ENCODE measurements around the gene CCDC88A. TPM values are rescaled to one million over a fixed set of nuclear protein-coding genes. Genes with fewer than 3 reads are reported as not detected.

CCDC88A gene
- polyA plus RNA-seq, 1 of the 3 experiments (the other 2 are of a cell fraction): 7.0 TPM

DNA sequence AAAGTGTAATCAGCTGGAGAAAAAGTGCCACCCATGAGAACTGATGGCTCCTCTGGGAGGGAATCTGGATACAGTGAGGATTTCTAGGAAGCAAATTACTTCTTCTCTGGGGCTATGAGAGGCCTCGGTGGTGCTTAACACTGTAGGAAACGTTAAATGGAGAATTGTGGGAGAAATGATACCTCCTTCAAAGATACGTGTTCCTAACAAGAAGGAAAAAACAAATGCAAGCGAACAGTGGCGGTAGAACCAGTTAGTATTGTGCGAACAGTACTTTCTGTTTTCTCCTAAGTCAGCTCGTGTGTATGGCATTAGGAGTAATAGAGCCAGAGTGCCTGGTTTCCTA is 150.0 kb downstream of the CCDC88A start:
- no peaks in the 10 kb centered on the region for H4K20me1 ChIP-seq (ENCODE audit: insufficient read depth)
- H2AFZ ChIP-seq (ENCODE audit: low read depth): peak overlapping the region; percentile 100
- ChIA-PET POLR2A (no interaction called here), CTCF (interaction anchor here (0.7 to 1.8 kb wide), 2 partner anchors 37 to 162 kb away, joined by 3 to 4 read pairs; partner anchors contain the start of genes CLHC1 and RPS27A)
- H3K27me3 ChIP-seq (ENCODE audit: insufficient read depth): no peaks in the 10 kb centered on the region
- peak overlapping the region; percentile 90 for H3K4me2 ChIP-seq
- H3K9me2 ChIP-seq: no peaks in the 10 kb centered on the region
- peak overlapping the region; percentile 87 for H3K9ac ChIP-seq
- H3F3A ChIP-seq (replicated peaks; ENCODE audit: insufficient read depth): peaks cover 7% of the 10 kb centered on the region
- peak; percentile 28 for DNase-seq
- H3K36me3 ChIP-seq (replicated peaks in 1 of 2; ENCODE audit: control insufficient read depth in 1 of 2, insufficient read depth in 2 of 2, low read length in 1 of 2): peaks cover 3 to 20% of the 10 kb centered on the region in 2 experiments
- WGBS (ENCODE audit: low lambda C conversion rate): 72% methylated on average over 7 of the region's 7 CpGs
- H3K9me3 ChIP-seq: no peaks in the 10 kb centered on the region
- H3K4me3 ChIP-seq (ENCODE audit: low read depth in 2 of 2, low read length in 1 of 2): peak overlapping the region; percentile 70 to 90
- peaks cover 19% of the 10 kb centered on the region for H3K79me2 ChIP-seq (ENCODE audit: insufficient read depth)
- peaks cover 0 to 6% of the 10 kb centered on the region in 2 experiments; a peak in 2 of 4 replicates for H3K4me1 ChIP-seq (ENCODE audit: control insufficient read depth in 1 of 2, insufficient read depth in 2 of 2, low read depth in 1 of 2, low read length in 1 of 2)
- peak overlapping the region; percentile 78 to 81 for H3K27ac ChIP-seq (ENCODE audit: low read depth in 2 of 2, low read length in 1 of 2)
- no peak for TF ChIP-seq SMC3 (IDR thresholded peaks at IDR 0.05; ENCODE audit: low read depth, low read length)
- TF ChIP-seq FOSL2 (IDR thresholded peaks at IDR 0.05; ENCODE audit: borderline replicate concordance, low read depth): no peak
- no peak for TF ChIP-seq EZH2phosphoT487 (IDR thresholded peaks at IDR 0.05; ENCODE audit: borderline replicate concordance, low read depth)
- no peak for TF ChIP-seq RFX5 (IDR thresholded peaks at IDR 0.05; ENCODE audit: low read length)
- TF ChIP-seq REST (IDR thresholded peaks at IDR 0.05; ENCODE audit: low read depth, low read length): no peak

GRCh38 chr2:55268907-55269644 is 150.6 kb downstream of the CCDC88A start, which contains the start of gene MTIF2:
TSS of gene MTIF2 (minus strand) at chr2:55269231. CDS start at chr2:55263858, 5,373 bp downstream.
- peaks cover 7% of the 10 kb centered on the region for H3F3A ChIP-seq (replicated peaks; ENCODE audit: insufficient read depth)
- no peaks in the 10 kb centered on the region for H4K20me1 ChIP-seq (ENCODE audit: insufficient read depth)
- H3K9me2 ChIP-seq: no peaks in the 10 kb centered on the region
- H3K4me2 ChIP-seq: peak within 1 kb of the TSS; percentile 90
- no peaks in the 10 kb centered on the region for H3K27me3 ChIP-seq (ENCODE audit: insufficient read depth)
- H3K4me1 ChIP-seq (ENCODE audit: control insufficient read depth in 1 of 2, insufficient read depth in 2 of 2, low read depth in 1 of 2, low read length in 1 of 2): peaks cover 0 to 6% of the 10 kb centered on the region in 2 experiments; a peak in 2 of 4 replicates
- peaks cover 8 to 22% of the 10 kb centered on the region in 2 experiments for H3K36me3 ChIP-seq (replicated peaks in 1 of 2; ENCODE audit: control insufficient read depth in 1 of 2, insufficient read depth in 2 of 2, low read length in 1 of 2)
- H3K9ac ChIP-seq: peak within 1 kb of the TSS; percentile 87
- WGBS (ENCODE audit: low lambda C conversion rate): 1% methylated on average over 19 of the region's 43 CpGs
- peak within 1 kb of the TSS; percentile 78 to 85 for H3K27ac ChIP-seq (ENCODE audit: low read depth in 2 of 2, low read length in 1 of 2)
- peaks cover 19% of the 10 kb centered on the region for H3K79me2 ChIP-seq (ENCODE audit: insufficient read depth)
- ChIA-PET CTCF (interaction anchor here (1.2 to 1.8 kb wide), 3 partner anchors 10 to 253 kb away, joined by 3 to 8 read pairs (median 4); no protein-coding TSS in a partner anchor), POLR2A (no interaction called here)
- peak; percentile 92 for DNase-seq
- peak within 1 kb of the TSS; percentile 100 for H2AFZ ChIP-seq (ENCODE audit: low read depth)
- peak within 1 kb of the TSS; percentile 70 to 90 for H3K4me3 ChIP-seq (ENCODE audit: low read depth in 2 of 2, low read length in 1 of 2)
- no peaks in the 10 kb centered on the region for H3K9me3 ChIP-seq
- TF ChIP-seq, protein P1, sequence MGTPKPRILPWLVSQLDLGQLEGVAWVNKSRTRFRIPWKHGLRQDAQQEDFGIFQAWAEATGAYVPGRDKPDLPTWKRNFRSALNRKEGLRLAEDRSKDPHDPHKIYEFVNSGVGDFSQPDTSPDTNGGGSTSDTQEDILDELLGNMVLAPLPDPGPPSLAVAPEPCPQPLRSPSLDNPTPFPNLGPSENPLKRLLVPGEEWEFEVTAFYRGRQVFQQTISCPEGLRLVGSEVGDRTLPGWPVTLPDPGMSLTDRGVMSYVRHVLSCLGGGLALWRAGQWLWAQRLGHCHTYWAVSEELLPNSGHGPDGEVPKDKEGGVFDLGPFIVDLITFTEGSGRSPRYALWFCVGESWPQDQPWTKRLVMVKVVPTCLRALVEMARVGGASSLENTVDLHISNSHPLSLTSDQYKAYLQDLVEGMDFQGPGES (IDR thresholded peaks at IDR 0.05; ENCODE audit: low read depth, low read length): no peak
- no peak for TF ChIP-seq MEF2A (IDR thresholded peaks at IDR 0.05; ENCODE audit: borderline replicate concordance, low read depth)
- peak; percentile 90 for TF ChIP-seq TAF1 (IDR thresholded peaks at IDR 0.05; ENCODE audit: borderline replicate concordance, low read depth, low read length)
- TF ChIP-seq MXI1 (IDR thresholded peaks at IDR 0.05; ENCODE audit: low read depth, low read length): peak; percentile 89
- no peak for TF ChIP-seq NRF1 (IDR thresholded peaks at IDR 0.05; ENCODE audit: low read depth, low read length)
- no peak; the same call in 1 of the 2 replicates for TF ChIP-seq SMC3 (IDR thresholded peaks at IDR 0.05; ENCODE audit: low read depth, low read length)
- TF ChIP-seq EZH2phosphoT487 (IDR thresholded peaks at IDR 0.05; ENCODE audit: borderline replicate concordance, low read depth): no peak
- TF ChIP-seq PBX3 (IDR thresholded peaks at IDR 0.05): 0 out of 2 replicates have a peak, but pooled peaks have one; percentile 15
- TF ChIP-seq POLR2AphosphoS5 (IDR thresholded peaks at IDR 0.05; ENCODE audit: low read depth, low read length): peak; percentile 99
- TF ChIP-seq JUND (IDR thresholded peaks at IDR 0.05): no peak
- peak in 1 of 2 experiments; percentile 50; a peak in 1 of 4 replicates for TF ChIP-seq EP300 (IDR thresholded peaks at IDR 0.05; ENCODE audit: borderline replicate concordance in 1 of 2, low read depth in 1 of 2, low read length in 1 of 2)
- TF ChIP-seq TCF12 (IDR thresholded peaks at IDR 0.05): peak; percentile 38; the same call in 1 of the 2 replicates
- TF ChIP-seq RFX5 (IDR thresholded peaks at IDR 0.05; ENCODE audit: low read length): no peak
- peak; percentile 12; the same call in 1 of the 2 replicates for TF ChIP-seq FOSL2 (IDR thresholded peaks at IDR 0.05; ENCODE audit: borderline replicate concordance, low read depth)
- TF ChIP-seq USF2 (IDR thresholded peaks at IDR 0.05; ENCODE audit: borderline replicate concordance, low read depth, low read length): no peak
- peak; percentile 100 for TF ChIP-seq GABPA (IDR thresholded peaks at IDR 0.05; ENCODE audit: low read depth)
- peak; percentile 86; the same call in 1 of the 2 replicates for TF ChIP-seq MAX (IDR thresholded peaks at IDR 0.05; ENCODE audit: low read depth)
